Gastroesophageal sphincter (tissue), 4 donors: ENCODE measurements around the gene C20orf144. TPM values are rescaled to one million over a fixed set of nuclear protein-coding genes. Genes with fewer than 3 reads are reported as not detected.

ENCODE experiments used
- ATAC-seq: fragments of 150-250 bp; one replicate; pipeline ENCODE4 v1.9.1; 2016; ENCODE audit warnings: mild to moderate bottlenecking, moderate library complexity
- H3K27ac ChIP-seq, 4 donors: fragments of 200-600 bp; sonication (generic) in 3 of 4; 1 replicate in 3 of 4; 2 replicates in 1 of 4; pipeline ENCODE4 v1.5.1; 2016 to 2019
- H3K27me3 ChIP-seq: fragments of 200-600 bp; sonication (generic); one replicate; pipeline ENCODE4 v1.5.1; 2019
- H3K36me3 ChIP-seq, 2 donors: fragments of 200-600 bp; sonication (generic); one replicate each; pipeline ENCODE4 v1.5.1; 2019; ENCODE audit warnings: control low read depth in 1 of 2
- H3K4me1 ChIP-seq, 3 donors: fragments of 200-600 bp; sonication (generic); 1 replicate in 2 of 3; 2 replicates in 1 of 3; pipeline ENCODE4 v1.5.1; 2016 to 2019; ENCODE audit warnings: control low read depth in 2 of 3
- H3K4me3 ChIP-seq, 2 donors: fragments of 200-600 bp; sonication (generic); one replicate each; pipeline ENCODE4 v1.5.1; 2019; ENCODE audit warnings: mild to moderate bottlenecking in 1 of 2, moderate library complexity in 1 of 2
- H3K9me3 ChIP-seq, 3 donors: fragments of 200-600 bp; sonication (generic); one replicate each; pipeline ENCODE4 v1.5.1; 2017 to 2019; ENCODE audit warnings: control low read depth in 2 of 3
- EP300 ChIP-seq: sonication (generic); formaldehyde crosslinking; IDR thresholded peaks from one replicate; pipeline ENCODE4 v1.6.1; 2017; ENCODE audit warnings: antibody characterized with exemption, mild to moderate bottlenecking
- POLR2A ChIP-seq, 2 donors: fragments of 450-650 bp; IDR thresholded peaks; one replicate each; pipeline ENCODE4 v1.6.1; 2017; ENCODE audit warnings: antibody characterized with exemption in 2 of 2, mild to moderate bottlenecking in 2 of 2, moderate library complexity in 1 of 2
- POLR2AphosphoS5 ChIP-seq: sonication (generic); formaldehyde crosslinking; IDR thresholded peaks from one replicate; pipeline ENCODE4 v1.6.1; 2017; ENCODE audit warnings: antibody characterized with exemption
- WGBS, 2 donors: methylation state at CpG; one replicate each; pipeline ENCODE4 v1.1.5; 2018; ENCODE audit warnings: low coverage in 1 of 2; 5-methylcytosine and 5-hydroxymethylcytosine counted together
- total RNA-seq, 4 donors: library from RNA; depleted of rRNA; stranded (reverse); fragments of >200 nt; gene quantifications; one replicate each; pipeline ENCODE4 v1.1.0, GENCODE V29; 2016
- TF ChIP-seq, protein P1 (sequence below), 4 experiments: fragments of 200-600 bp in 2 of 4; fragments of 450-650 bp in 2 of 4; sonication (generic) in 1 of 4; IDR thresholded peaks; one replicate each; pipeline ENCODE4 v1.5.1; 2017 to 2019; ENCODE audit warnings: antibody characterized with exemption in 4 of 4, mild to moderate bottlenecking in 2 of 4, moderate library complexity in 2 of 4

Gene C20orf144
- total RNA-seq, 4 donors from 2014 or later: not detected

DNA sequence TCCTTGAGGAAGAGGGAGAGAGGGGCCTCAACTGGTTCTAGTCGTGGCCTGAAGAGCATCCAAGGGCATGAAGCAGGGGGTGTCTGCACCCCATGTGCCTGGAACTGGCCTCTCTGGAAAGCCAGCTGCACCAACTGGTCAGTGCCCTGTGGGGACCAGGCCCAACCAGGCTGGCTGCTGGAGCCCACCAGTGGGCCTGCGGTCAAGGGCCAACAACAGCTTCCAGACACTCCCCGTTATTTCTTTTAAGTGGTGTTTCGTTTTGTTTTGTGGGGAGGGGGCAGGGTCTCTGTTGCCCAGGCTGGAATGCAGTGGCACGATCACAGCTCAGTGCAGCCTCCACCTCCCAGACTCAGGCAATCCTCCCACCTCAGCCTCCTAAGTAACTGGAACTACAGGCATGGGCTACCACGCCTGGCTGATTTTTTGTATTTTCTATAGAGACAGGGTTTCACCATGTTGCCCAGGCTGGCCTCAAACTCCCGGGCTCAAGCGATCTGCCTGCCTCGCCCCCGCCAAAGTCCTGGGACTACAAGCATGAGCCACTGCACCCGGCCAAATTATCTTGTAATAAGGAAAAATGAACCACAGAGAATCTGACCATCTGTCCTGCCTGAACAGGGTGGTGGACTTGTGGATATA lies 11.9 kb upstream of the C20orf144 start:
- WGBS, 2 donors: 63 to 94% methylated on average over 1 to 5 of the region's 11 CpGs
- H3K4me3 ChIP-seq: no peak overlapping the region
- H3K27ac ChIP-seq: no peak overlapping the region
- H3K4me1 ChIP-seq: peaks cover 0 to 44% (median 24%) of the 10 kb centered on the region in 3 donors
- no peaks in the 10 kb centered on the region for H3K27me3 ChIP-seq
- no peak for TF ChIP-seq POLR2AphosphoS5
- TF ChIP-seq POLR2A (IDR thresholded peaks at IDR 0.05): no peak
- no peak for TF ChIP-seq EP300
- TF ChIP-seq, protein P1, sequence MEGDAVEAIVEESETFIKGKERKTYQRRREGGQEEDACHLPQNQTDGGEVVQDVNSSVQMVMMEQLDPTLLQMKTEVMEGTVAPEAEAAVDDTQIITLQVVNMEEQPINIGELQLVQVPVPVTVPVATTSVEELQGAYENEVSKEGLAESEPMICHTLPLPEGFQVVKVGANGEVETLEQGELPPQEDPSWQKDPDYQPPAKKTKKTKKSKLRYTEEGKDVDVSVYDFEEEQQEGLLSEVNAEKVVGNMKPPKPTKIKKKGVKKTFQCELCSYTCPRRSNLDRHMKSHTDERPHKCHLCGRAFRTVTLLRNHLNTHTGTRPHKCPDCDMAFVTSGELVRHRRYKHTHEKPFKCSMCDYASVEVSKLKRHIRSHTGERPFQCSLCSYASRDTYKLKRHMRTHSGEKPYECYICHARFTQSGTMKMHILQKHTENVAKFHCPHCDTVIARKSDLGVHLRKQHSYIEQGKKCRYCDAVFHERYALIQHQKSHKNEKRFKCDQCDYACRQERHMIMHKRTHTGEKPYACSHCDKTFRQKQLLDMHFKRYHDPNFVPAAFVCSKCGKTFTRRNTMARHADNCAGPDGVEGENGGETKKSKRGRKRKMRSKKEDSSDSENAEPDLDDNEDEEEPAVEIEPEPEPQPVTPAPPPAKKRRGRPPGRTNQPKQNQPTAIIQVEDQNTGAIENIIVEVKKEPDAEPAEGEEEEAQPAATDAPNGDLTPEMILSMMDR (IDR thresholded peaks at IDR 0.05): no peak
- ATAC-seq: no peak
- peaks cover 0 to 11% of the 10 kb centered on the region in 2 donors for H3K36me3 ChIP-seq
- H3K9me3 ChIP-seq: no peaks in the 10 kb centered on the region

DNA sequence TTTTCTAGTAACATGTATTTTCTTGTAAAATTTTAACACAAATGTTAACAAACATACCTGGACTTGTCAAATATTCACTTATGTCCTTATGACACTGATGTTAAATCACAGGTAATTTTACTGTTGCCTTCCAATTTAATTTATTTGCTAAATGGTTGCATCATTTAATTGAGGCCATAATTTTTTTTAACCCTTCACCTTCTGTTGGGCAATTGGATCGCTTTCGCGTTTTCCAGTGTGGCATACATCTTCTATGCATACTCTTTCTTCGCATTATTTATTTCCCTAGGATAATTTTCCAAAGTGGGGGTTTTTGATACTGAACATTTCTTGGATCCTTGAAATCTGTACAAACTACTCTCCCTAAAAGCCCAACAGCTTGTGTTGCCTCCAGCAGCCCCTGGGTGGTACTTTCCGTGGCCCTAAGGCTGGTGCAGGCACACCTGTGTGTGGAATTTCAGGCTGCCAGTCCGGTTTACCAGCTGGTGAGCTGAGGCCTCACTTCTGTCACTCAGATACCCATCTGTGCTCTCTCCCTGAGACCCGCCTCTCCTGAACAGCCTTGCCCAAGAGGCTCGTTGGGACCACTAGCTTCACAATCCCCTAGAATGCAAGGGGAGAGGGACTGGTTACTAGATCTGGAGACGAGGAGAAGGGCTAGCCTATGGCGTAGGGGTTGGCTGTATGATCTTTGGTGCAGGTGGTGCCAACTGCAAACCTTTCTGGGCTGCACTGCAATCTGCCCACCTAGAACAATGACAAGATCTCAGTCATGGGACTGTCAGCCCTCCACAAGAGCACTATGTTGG lies 11.2 kb upstream of the C20orf144 start:
- ATAC-seq: no peak
- Histone ChIP-seq H3K36me3 (peaks cover 0 to 4% of the 10 kb centered on the region in 2 donors), H3K9me3 (no peaks in the 10 kb centered on the region), H3K4me1 (peaks cover 0 to 44% (median 24%) of the 10 kb centered on the region in 3 donors), H3K27ac (no peak overlapping the region), H3K4me3 (no peak overlapping the region), H3K27me3 (no peaks in the 10 kb centered on the region)
- TF ChIP-seq, protein P1 (IDR thresholded peaks at IDR 0.05): no peak
- TF ChIP-seq EP300: no peak
- no peak for TF ChIP-seq POLR2A (IDR thresholded peaks at IDR 0.05)
- no peak for TF ChIP-seq POLR2AphosphoS5
- WGBS, 2 donors: 89 to 97% methylated on average over 4 to 6 of the region's 10 CpGs

DNA sequence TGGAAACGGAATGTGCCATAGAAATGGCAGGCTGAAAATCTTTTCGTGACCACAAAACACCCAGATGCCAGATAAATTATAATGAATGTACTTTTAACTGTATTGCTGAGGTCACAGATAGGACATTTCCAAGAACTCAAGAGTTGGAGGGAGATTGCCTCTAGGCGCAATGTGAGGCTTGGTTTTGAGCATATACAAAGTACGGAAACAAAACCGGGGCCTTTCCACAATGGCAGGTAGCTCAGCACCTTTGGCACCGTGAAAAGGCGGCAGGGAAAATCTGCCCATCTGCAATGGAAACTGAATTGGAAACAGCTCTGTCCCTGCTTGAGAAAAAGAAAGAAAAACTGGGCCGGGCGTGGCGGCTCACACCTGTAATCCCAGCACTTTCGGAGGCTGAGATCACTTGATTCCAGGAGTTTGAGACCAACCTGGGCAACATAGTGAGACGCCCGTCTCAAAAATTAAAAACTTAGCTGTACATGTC lies 10.5 kb upstream of the C20orf144 start:
- Histone ChIP-seq H3K4me1 (peaks cover 0 to 44% (median 24%) of the 10 kb centered on the region in 3 donors), H3K4me3 (no peak overlapping the region), H3K36me3 (peaks cover 0 to 5% of the 10 kb centered on the region in 2 donors), H3K9me3 (no peaks in the 10 kb centered on the region), H3K27me3 (no peaks in the 10 kb centered on the region), H3K27ac (no peak overlapping the region)
- no peak for TF ChIP-seq POLR2AphosphoS5
- TF ChIP-seq POLR2A (IDR thresholded peaks at IDR 0.05): no peak
- TF ChIP-seq EP300: no peak
- TF ChIP-seq, protein P1 (IDR thresholded peaks at IDR 0.05): no peak
- no peak for ATAC-seq
- WGBS, 2 donors: 63 to 70% methylated on average over 8 of the region's 13 CpGs

DNA sequence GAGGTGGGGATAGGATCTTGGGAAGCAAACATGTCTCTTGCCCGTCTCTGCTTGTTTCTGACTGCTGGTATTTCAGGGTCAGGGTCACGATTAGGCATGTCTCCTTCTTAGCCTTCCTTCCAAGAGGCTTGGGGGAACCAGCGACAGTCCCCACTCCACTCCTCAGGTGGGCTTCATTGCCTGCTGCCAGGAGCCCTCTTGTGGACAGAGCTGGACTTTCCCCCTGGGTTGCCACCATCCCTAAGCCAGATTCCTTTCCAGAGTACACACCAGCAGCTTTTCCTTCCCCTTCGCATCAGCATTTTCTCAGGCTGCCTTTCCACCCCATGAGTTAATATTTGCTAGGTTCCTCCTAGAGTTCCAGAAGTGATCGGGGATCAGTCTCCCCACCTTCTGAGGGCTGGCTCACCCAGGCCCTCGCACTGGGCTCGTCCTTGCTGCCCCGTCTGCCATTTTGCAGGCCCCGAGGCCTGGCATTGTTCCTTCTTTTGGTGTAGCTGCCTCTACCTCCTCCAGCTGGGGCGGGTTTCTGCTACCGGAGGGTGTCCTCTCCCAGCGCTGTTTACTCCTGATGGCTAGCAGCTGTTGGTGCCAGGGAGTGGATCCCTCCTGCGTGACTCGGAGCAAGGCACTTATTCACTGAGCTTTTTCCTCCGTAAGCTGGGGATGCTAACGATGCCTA lies 8.8 kb upstream of the C20orf144 start:
- TF ChIP-seq, protein P1 (IDR thresholded peaks at IDR 0.05): peak in 3 of 4 experiments; percentile 82 to 90 (median 88)
- TF ChIP-seq EP300: no peak
- peak; percentile 31 for TF ChIP-seq POLR2AphosphoS5
- no peak for TF ChIP-seq POLR2A (IDR thresholded peaks at IDR 0.05)
- Histone ChIP-seq H3K4me3 (peak overlapping the region in 1 of 2 donors; percentile 29), H3K27ac (peak overlapping the region in 1 of 4 donors; percentile 51), H3K9me3 (no peaks in the 10 kb centered on the region), H3K27me3 (no peaks in the 10 kb centered on the region), H3K4me1 (peaks cover 0 to 30% (median 13%) of the 10 kb centered on the region in 3 donors), H3K36me3 (peaks cover 0 to 23% of the 10 kb centered on the region in 2 donors)
- 15 to 19% methylated on average over 5 to 10 of the region's 16 CpGs for WGBS, 2 donors
- peak; percentile 70 for ATAC-seq
